SK-N-SH (cell line): ENCODE measurements around the gene ALDH16A1. TPM values are rescaled to one million over a fixed set of nuclear protein-coding genes. Genes with fewer than 3 reads are reported as not detected.

Source experiments
- CTCF ChIA-PET: fragments of 300-600, 350-600 bp; formaldehyde crosslinking; extraction: SDS; loops from one replicate; lab custom pipeline; 2021; lab: Yijun Ruan, JAX
- POLR2A ChIA-PET: fragments of 350-600 bp; sonication (Branson Sonifier 250); formaldehyde crosslinking; extraction: SDS; loops from one replicate; lab custom pipeline; 2020; ENCODE audit warnings: antibody characterized with exemption, inconsistent platforms; lab: Yijun Ruan, JAX
- DNase-seq: peaks from one replicate; pipeline ENCODE4 v3.0.0; 2012
- H2AFZ ChIP-seq: fragments of 200-600 bp; sonication (generic); 2 replicates; pipeline ENCODE4 v1.8.1; 2016; ENCODE audit warnings: antibody characterized with exemption, mild to moderate bottlenecking, low read depth
- H3F3A ChIP-seq: fragments of 200-600 bp; sonication (generic); replicated peaks from 2 replicates; pipeline ENCODE3; 2016; ENCODE audit warnings: antibody characterized with exemption, mild to moderate bottlenecking; ENCODE audit not compliant: insufficient read depth
- H3K27ac ChIP-seq, 2 experiments: fragments of 200-500 bp in 1 of 2; fragments of 200-600 bp in 1 of 2; sonication (Bioruptor generic) in 1 of 2; sonication (generic), shearing (Covaris generic) in 1 of 2; 2 replicates each; pipeline versions ENCODE4 v1.5.1 to v1.6.1; 2014 to 2016; ENCODE audit warnings: low read depth in 2 of 2, inconsistent platforms in 1 of 2, low read length in 1 of 2, mild to moderate bottlenecking in 1 of 2, mixed read lengths in 1 of 2
- H3K27me3 ChIP-seq: fragments of 200-600 bp; sonication (generic), shearing (Covaris generic); 2 replicates; pipeline ENCODE4 v1.6.1; 2016; ENCODE audit warnings: mixed run types; ENCODE audit not compliant: insufficient read depth
- H3K36me3 ChIP-seq, 2 experiments: fragments of 200-500 bp in 1 of 2; fragments of 200-600 bp in 1 of 2; sonication (Bioruptor generic) in 1 of 2; sonication (generic) in 1 of 2; replicated peaks in 1 of 2; 2 replicates each; pipeline versions ENCODE3 to v1.5.1; 2014 to 2016; ENCODE audit warnings: low read length in 1 of 2, mild to moderate bottlenecking in 1 of 2; ENCODE audit not compliant: insufficient read depth in 2 of 2, control insufficient read depth in 1 of 2
- H3K4me1 ChIP-seq, 2 experiments: fragments of 200-500 bp in 1 of 2; fragments of 200-600 bp in 1 of 2; sonication (Bioruptor generic) in 1 of 2; sonication (generic), shearing (Covaris generic) in 1 of 2; 2 replicates each; pipeline versions ENCODE4 v1.5.1 to v1.6.1; 2014 to 2016; ENCODE audit warnings: low read depth in 1 of 2, low read length in 1 of 2, mixed run types in 1 of 2; ENCODE audit not compliant: insufficient read depth in 2 of 2, control insufficient read depth in 1 of 2
- H3K4me2 ChIP-seq: fragments of 200-600 bp; sonication (generic), shearing (Covaris generic); 2 replicates; pipeline ENCODE4 v1.6.1; 2017; ENCODE audit warnings: mixed run types
- H3K4me3 ChIP-seq, 2 experiments: fragments of 200-500 bp in 1 of 2; fragments of 200-600 bp in 1 of 2; sonication (Bioruptor generic) in 1 of 2; sonication (generic), shearing (Covaris generic) in 1 of 2; 2 replicates each; pipeline versions ENCODE4 v1.5.1 to v1.8.1; 2014 to 2016; ENCODE audit warnings: low read depth in 2 of 2, inconsistent platforms in 1 of 2, low read length in 1 of 2, mild to moderate bottlenecking in 1 of 2, mixed read lengths in 1 of 2, moderate library complexity in 1 of 2
- H3K79me2 ChIP-seq: fragments of 200-600 bp; sonication (generic); 2 replicates; pipeline ENCODE4 v1.8.1; 2017; ENCODE audit warnings: mild to moderate bottlenecking; ENCODE audit not compliant: insufficient read depth
- H3K9ac ChIP-seq: fragments of 200-600 bp; sonication (generic); 2 replicates; pipeline ENCODE4 v1.6.1; 2017; ENCODE audit warnings: mixed run types
- H3K9me2 ChIP-seq: fragments of 200-600 bp; sonication (generic); 2 replicates; pipeline ENCODE4 v1.6.1; 2017; ENCODE audit warnings: mixed run types
- H3K9me3 ChIP-seq: fragments of 200-600 bp; sonication (generic); 2 replicates; pipeline ENCODE4 v1.6.1; 2017; ENCODE audit warnings: mixed run types, mild to moderate bottlenecking, moderate library complexity
- H4K20me1 ChIP-seq: fragments of 200-600 bp; sonication (generic); 2 replicates; pipeline ENCODE4 v1.6.1; 2017; ENCODE audit warnings: mild to moderate bottlenecking, mixed run types; ENCODE audit not compliant: insufficient read depth
- CTCF ChIP-seq: fragments of 200-600 bp; sonication (generic); IDR thresholded peaks from 2 replicates; pipeline ENCODE4 v1.6.1; 2017; ENCODE audit warnings: antibody characterized with exemption, mild to moderate bottlenecking, moderate library complexity
- ELF1 ChIP-seq: IDR thresholded peaks from 2 replicates; pipeline ENCODE4 v1.4.0; 2012
- EP300 ChIP-seq, 2 experiments: IDR thresholded peaks; 2 replicates each; pipeline versions ENCODE4 v1.4.0 to v1.6.1; 2012; ENCODE audit warnings: borderline replicate concordance in 1 of 2, low read depth in 1 of 2, low read length in 1 of 2
- EZH2phosphoT487 ChIP-seq: fragments of 200-600 bp; sonication (generic); IDR thresholded peaks from 2 replicates; pipeline ENCODE4 v1.6.1; 2017; ENCODE audit warnings: low read depth, mixed run types, mild to moderate bottlenecking, antibody characterized with exemption, moderate library complexity, borderline replicate concordance
- FOSL2 ChIP-seq: IDR thresholded peaks from 2 replicates; pipeline ENCODE4 v1.4.0; 2012; ENCODE audit warnings: low read depth, mild to moderate bottlenecking, moderate library complexity, borderline replicate concordance
- FOXJ3 ChIP-seq: sonication (generic); formaldehyde crosslinking; IDR thresholded peaks from 2 replicates; pipeline ENCODE4 v1.5.1; 2020; ENCODE audit warnings: mild to moderate bottlenecking, missing genetic modification reagents
- FOXM1 ChIP-seq: IDR thresholded peaks from 2 replicates; pipeline ENCODE4 v1.4.0; 2012; ENCODE audit warnings: low read depth, mild to moderate bottlenecking
- GABPA ChIP-seq: IDR thresholded peaks from 2 replicates; pipeline ENCODE4 v1.4.0; 2012; ENCODE audit warnings: low read depth, mild to moderate bottlenecking
- GATA2 ChIP-seq: sonication (generic); formaldehyde crosslinking; IDR thresholded peaks from 2 replicates; pipeline ENCODE4 v1.5.0; 2020; ENCODE audit warnings: mild to moderate bottlenecking, missing genetic modification reagents
- MEF2A ChIP-seq: IDR thresholded peaks from 2 replicates; pipeline ENCODE4 v1.4.0; 2012; ENCODE audit warnings: low read depth, borderline replicate concordance
- PBX3 ChIP-seq: IDR thresholded peaks from 2 replicates; pipeline ENCODE4; 2012
- RAD21 ChIP-seq: IDR thresholded peaks from 2 replicates; pipeline ENCODE4 v1.6.1; 2012; ENCODE audit warnings: mild to moderate bottlenecking, low read length
- TAF1 ChIP-seq: IDR thresholded peaks from 2 replicates; pipeline ENCODE4 v1.6.1; 2012; ENCODE audit warnings: low read depth, mild to moderate bottlenecking, low read length, moderate library complexity, borderline replicate concordance
- TCF12 ChIP-seq: IDR thresholded peaks from 2 replicates; pipeline ENCODE4 v1.4.0; 2012
- TEAD4 ChIP-seq: IDR thresholded peaks from 2 replicates; pipeline ENCODE4 v1.4.0; 2012; ENCODE audit warnings: mild to moderate bottlenecking, borderline replicate concordance; ENCODE audit not compliant: insufficient read depth
- USF2 ChIP-seq: fragments of 150-350 bp; IDR thresholded peaks from 2 replicates; pipeline ENCODE4 v1.6.1; 2017; ENCODE audit warnings: antibody characterized with exemption, low read length, low read depth, borderline replicate concordance
- WGBS: methylation state at CpG from one replicate; pipeline ENCODE4 v1.1.6; 2017; ENCODE audit warnings: low lambda C conversion rate; 5-methylcytosine and 5-hydroxymethylcytosine counted together
- polyA plus RNA-seq, 3 experiments: library from polyadenylated mRNA; depleted of rRNA; stranded (reverse); fragments of >200 nt; gene quantifications; 2 replicates each; pipeline ENCODE4 v1.2.3, GENCODE V29; 2012

The ALDH16A1 gene
- polyA plus RNA-seq, 1 of the 3 experiments (the other 2 are of a cell fraction), result 15.7 TPM

- H4K20me1 ChIP-seq, result no peaks in the 10 kb centered on the region
- 64% methylated on average over 18 of the region's 27 CpGs for WGBS
- peaks cover 3% of the 10 kb centered on the region for H3F3A ChIP-seq
- DNase-seq, result peak; percentile 74
- no peak overlapping the region for H3K27ac ChIP-seq
- ChIA-PET CTCF (interaction anchor here (0.6 to 1.8 kb wide), 13 partner anchors 9 to 243 kb away, joined by 3 to 7 read pairs (median 4); partner anchors contain the start of genes NOSIP and PIH1D1), POLR2A (interaction anchor here (1.0 to 1.2 kb wide), 2 partner anchors 20 to 104 kb away, joined by 3 read pairs; partner anchors contain the start of gene RPS11)
- no peaks in the 10 kb centered on the region for H3K9me2 ChIP-seq
- no peaks in the 10 kb centered on the region for H3K27me3 ChIP-seq
- peaks cover 0 to 5% of the 10 kb centered on the region in 2 experiments; a peak in 2 of 4 replicates for H3K4me1 ChIP-seq
- no peak overlapping the region; a peak in 1 of 4 replicates for H3K4me3 ChIP-seq
- no peaks in the 10 kb centered on the region for H3K9me3 ChIP-seq
- H3K79me2 ChIP-seq, result no peaks in the 10 kb centered on the region
- H2AFZ ChIP-seq, result no peak overlapping the region
- H3K36me3 ChIP-seq, result no peaks in the 10 kb centered on the region
- no peak overlapping the region; the same call in 1 of the 2 replicates for H3K4me2 ChIP-seq
- no peak overlapping the region for H3K9ac ChIP-seq
- TF ChIP-seq TCF12 (no peak), USF2 (no peak), MEF2A (no peak), EZH2phosphoT487 (no peak), FOXJ3 (CRISPR knock-in tag) (no peak), PBX3 (no peak), ELF1 (no peak), TEAD4 (no peak), FOSL2 (no peak), EP300 (IDR thresholded peaks at IDR 0.05; ENCODE audit: borderline replicate concordance in 1 of 2, low read depth in 1 of 2, low read length in 1 of 2) (no peak), FOXM1 (no peak), TAF1 (no peak), RAD21 (peak; percentile 22), CTCF (peak; percentile 43), GATA2 (CRISPR knock-in tag) (no peak), GABPA (no peak)
- TF ChIP-seq, all 33 proteins: peak for 2
Measured at GRCh38 chr19:49475995-49476880, 23.2 kb downstream of the ALDH16A1 start.
